ENCODE results near the gene EDIL3.

The EDIL3 gene

DNA sequence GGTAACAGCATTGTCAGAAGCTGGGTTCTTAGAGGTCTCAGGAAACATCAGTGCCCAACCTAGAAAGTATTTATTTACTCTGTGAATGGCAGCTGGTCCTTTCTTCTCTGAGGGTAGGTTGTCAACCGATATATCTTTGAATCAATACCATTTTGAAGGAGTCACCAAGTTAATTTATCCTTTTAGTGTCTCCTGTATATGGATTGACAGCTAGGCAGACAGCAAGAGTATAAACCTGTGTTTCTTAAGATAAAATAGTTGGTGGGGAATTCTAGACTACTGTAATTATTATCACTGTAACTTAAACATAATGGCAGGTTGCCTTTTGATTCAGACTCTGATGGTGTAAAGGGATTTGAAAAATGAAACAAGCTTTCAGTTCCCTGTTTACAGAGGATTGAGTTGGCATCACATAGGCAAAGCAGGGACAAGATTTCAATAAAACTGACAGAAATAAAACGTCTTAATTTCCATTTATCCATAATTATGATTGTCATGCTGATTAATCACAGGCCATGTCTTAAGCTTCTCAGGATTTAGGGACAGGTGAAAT lies 473.2 kb downstream of the EDIL3 start:
- DNase-seq (ENCODE audit: low read depth in 2 of 2) = no peak

DNA sequence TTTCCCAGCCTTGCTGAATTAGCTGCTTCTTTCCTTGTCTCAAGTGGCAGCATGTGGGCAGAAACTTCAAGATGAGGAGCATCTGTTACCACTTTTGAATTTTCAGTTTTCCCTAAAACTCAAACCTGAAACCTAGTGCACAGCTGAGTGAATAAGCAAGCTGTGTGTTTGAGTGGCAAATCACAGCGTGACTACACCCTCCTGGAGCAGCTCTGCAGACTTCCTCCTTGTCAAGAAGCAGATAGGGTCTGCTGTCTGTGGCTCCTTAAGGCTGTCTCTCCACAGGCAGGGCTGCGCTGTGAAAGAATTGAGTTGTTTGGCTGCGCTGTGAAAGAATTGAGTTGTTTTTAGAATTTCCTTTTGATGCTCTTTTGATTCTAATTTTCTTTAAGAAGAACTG lies 484.4 kb downstream of the EDIL3 start:
- DNase-seq (ENCODE audit: low read depth in 2 of 2) = no peak

DNA sequence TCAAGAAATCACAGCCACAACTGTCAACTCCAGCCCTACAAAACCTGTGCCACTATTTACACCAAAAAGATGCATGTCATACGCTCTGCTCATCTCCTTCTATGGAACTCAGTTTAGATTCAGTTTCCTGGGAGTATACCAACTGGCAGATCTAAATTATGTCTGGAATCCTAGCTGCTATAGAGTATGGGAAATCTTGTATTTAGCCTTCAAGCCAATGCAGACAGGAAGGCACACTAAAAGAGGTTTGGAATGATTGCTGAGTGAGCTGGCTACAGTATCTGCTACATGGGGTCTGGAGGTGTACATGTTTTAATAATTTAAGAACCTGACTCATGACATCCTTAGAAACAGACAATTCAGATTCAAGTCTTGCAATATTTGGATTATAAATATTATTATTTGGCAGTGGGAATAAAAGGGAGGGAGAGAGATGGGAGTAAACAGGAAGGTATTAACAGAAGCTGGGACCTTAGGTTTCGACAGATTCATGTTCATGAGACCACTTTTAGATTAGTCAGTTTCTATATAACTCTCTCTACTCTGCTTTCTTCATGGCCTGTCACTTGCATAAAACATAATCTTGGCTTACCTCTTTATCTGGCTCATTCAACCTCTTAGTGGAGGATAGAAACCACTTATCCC lies 485.2 kb downstream of the EDIL3 start:
- no peak for DNase-seq (ENCODE audit: low read depth in 2 of 2)

DNA sequence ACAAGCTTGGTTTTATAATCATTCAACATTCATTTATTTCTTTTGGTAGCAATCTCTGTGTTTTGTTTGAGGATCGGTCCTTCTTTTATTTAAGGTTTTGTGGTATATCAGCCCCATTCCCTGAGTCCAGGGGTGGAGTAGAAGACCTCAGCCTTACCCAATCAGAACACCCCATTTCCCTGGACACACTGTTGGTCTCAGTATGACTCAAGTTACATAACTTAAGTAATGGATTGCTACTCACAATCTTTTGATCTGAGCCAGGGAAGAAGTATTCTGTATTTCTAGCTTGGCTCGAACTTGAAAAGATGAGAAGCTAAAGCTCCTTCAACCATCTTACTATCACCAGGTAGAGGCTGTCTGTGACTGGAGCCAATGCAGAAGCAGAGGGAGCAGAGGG lies 488.8 kb downstream of the EDIL3 start:
- no peak for DNase-seq (ENCODE audit: low read depth in 2 of 2)

DNA sequence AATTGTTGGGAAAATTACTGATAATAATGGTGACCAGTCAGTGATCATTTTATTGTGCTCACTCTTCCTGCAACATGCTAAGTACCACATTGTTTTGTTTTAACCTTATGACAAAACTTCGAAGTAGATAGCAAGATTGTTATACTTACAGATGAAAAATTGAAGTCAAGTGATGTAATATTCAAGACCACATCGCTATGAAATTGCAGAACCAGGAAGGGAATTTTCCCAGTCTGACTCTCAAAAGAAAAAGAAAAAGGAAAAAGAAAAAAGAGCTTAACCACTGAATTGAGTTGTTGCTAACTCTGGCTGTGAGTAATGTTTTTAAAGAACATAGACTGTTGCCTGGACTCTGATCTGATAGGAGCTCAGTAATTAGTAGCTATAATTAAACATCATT lies 493.4 kb downstream of the EDIL3 start:
- DNase-seq (ENCODE audit: low read depth in 2 of 2) = no peak

Measured in stimulated activated CD8-positive, alpha-beta memory T cell treated with anti-CD3 and anti-CD28 coated beads, Interleukin-15, amount 100 ng/mL, for 4 hours (primary cell).